Endothelial cell of umbilical vein (primary cell): Measurements from ENCODE around the gene JMJD7. TPM values are rescaled to one million over a fixed set of nuclear protein-coding genes. Genes with fewer than 3 reads are reported as not detected.

Experiments
- Bru-seq: library from RNA; stranded (reverse); fragments of 400-500 nt; gene quantifications from one replicate; lab custom pipeline; 2021; lab: Mats Ljungman, UMichigan
- BruChase-seq, 2 experiments: library from RNA; stranded (reverse); fragments of 400-500 nt; gene quantifications; one replicate each; lab custom pipeline; 2021; lab: Mats Ljungman, UMichigan
- BruUV-seq: library from RNA; stranded (reverse); fragments of 400-500 nt; replicated peaks from 2 replicates; lab custom pipeline; 2021; lab: Mats Ljungman, UMichigan
- CTCF ChIA-PET: fragments of 300-600, 350-600 bp; sonication (Branson Sonifier 250); formaldehyde crosslinking; loops from one replicate; lab custom pipeline; 2021; ENCODE audit warnings: antibody characterized with exemption, inconsistent platforms; lab: Charles Lee
- POLR2A ChIA-PET: fragments of 300-600, 350-600 bp; sonication (Branson Sonifier 250); formaldehyde crosslinking; loops from one replicate; lab custom pipeline; 2021; ENCODE audit warnings: antibody characterized with exemption, inconsistent platforms; lab: Charles Lee
- DNase-seq: peaks from one replicate; pipeline ENCODE4 v3.0.0-alpha.2; 2011; ENCODE audit warnings: low read depth, low spot score
- FAIRE-seq: peaks from 2 replicates; lab custom pipeline; 2011; peaks lifted over from hg19 to GRCh38; lab: Jason Lieb, UNC
- H2AFZ ChIP-seq: 2 replicates; pipeline ENCODE4 v1.6.0; 2012; ENCODE audit warnings: low read depth, low read length, control low read depth, inconsistent platforms
- H3K27ac ChIP-seq: 2 replicates; pipeline ENCODE4 v1.5.1; 2011; ENCODE audit warnings: low read depth, mild to moderate bottlenecking, control low read depth, low read length, moderate library complexity; ENCODE audit not compliant: insufficient read depth
- H3K27me3 ChIP-seq, 2 experiments: 2 replicates each; pipeline versions ENCODE4 v1.6.0 to v1.6.1; 2011; ENCODE audit warnings: low read length in 2 of 2, mixed read lengths in 1 of 2; ENCODE audit not compliant: control insufficient read depth in 2 of 2, insufficient read depth in 2 of 2
- H3K36me3 ChIP-seq, 2 experiments: 2 replicates in 1 of 2; 3 replicates in 1 of 2; pipeline ENCODE4 v1.5.1; 2011; ENCODE audit warnings: low read length in 2 of 2, mild to moderate bottlenecking in 1 of 2, moderate library complexity in 1 of 2; ENCODE audit not compliant: control insufficient read depth in 2 of 2, insufficient read depth in 2 of 2; ENCODE audit errors: extremely low read depth in 1 of 2
- H3K4me1 ChIP-seq: 3 replicates; pipeline ENCODE4 v1.5.1; 2011; ENCODE audit warnings: mild to moderate bottlenecking, low read length; ENCODE audit not compliant: control insufficient read depth, insufficient read depth; ENCODE audit errors: extremely low read depth
- H3K4me2 ChIP-seq: 2 replicates; pipeline ENCODE4 v1.6.1; 2011; ENCODE audit warnings: low read length, control low read depth, mixed read lengths; ENCODE audit not compliant: insufficient read depth
- H3K4me3 ChIP-seq, 3 experiments: fragments of 200-600 bp in 1 of 3; sonication (generic), shearing (Covaris generic) in 1 of 3; replicated peaks in 1 of 3; 2 replicates each; pipeline ENCODE4 v1.5.1; 2011 to 2016; ENCODE audit warnings: control low read depth in 3 of 3, low read length in 3 of 3, mild to moderate bottlenecking in 2 of 3, inconsistent platforms in 1 of 3, low read depth in 1 of 3, moderate library complexity in 1 of 3; ENCODE audit not compliant: insufficient read depth in 1 of 3
- H3K79me2 ChIP-seq: 2 replicates; pipeline ENCODE4 v1.6.0; 2012; ENCODE audit warnings: low read length, inconsistent platforms; ENCODE audit not compliant: control insufficient read depth, insufficient read depth
- H3K9ac ChIP-seq: replicated peaks from 2 replicates; pipeline ENCODE3; 2011; ENCODE audit warnings: low read length, control low read depth; ENCODE audit not compliant: insufficient read depth; ENCODE audit errors: extremely low read depth
- H3K9me1 ChIP-seq: replicated peaks from 3 replicates; pipeline ENCODE4 v1.6.0; 2011; ENCODE audit warnings: mild to moderate bottlenecking, low read length; ENCODE audit not compliant: control insufficient read depth, insufficient read depth; ENCODE audit errors: extremely low read depth
- H3K9me3 ChIP-seq: replicated peaks from 2 replicates; pipeline ENCODE4 v1.5.1; 2012; ENCODE audit warnings: low read length, inconsistent platforms; ENCODE audit not compliant: control insufficient read depth, insufficient read depth
- H4K20me1 ChIP-seq: replicated peaks from 2 replicates; pipeline ENCODE3; 2011; ENCODE audit warnings: mild to moderate bottlenecking, low read length; ENCODE audit not compliant: control insufficient read depth, insufficient read depth; ENCODE audit errors: extremely low read depth
- CTCF ChIP-seq, 2 donors: IDR thresholded peaks; 1 replicate in 1 of 2; 2 replicates in 1 of 2; pipeline ENCODE4 v1.5.1; 2011; ENCODE audit warnings: low read length in 2 of 2, mild to moderate bottlenecking in 2 of 2, moderate library complexity in 2 of 2, control low read depth in 1 of 2, inconsistent platforms in 1 of 2, low read depth in 1 of 2; ENCODE audit not compliant: insufficient read depth in 1 of 2; ENCODE audit errors: extremely low read depth in 1 of 2
- EZH2 ChIP-seq: IDR thresholded peaks from 2 replicates; pipeline ENCODE4 v1.6.1; 2012; ENCODE audit warnings: borderline replicate concordance, low read depth, mild to moderate bottlenecking, moderate library complexity, low read length, inconsistent platforms; ENCODE audit not compliant: severe bottlenecking
- FOS ChIP-seq: IDR thresholded peaks from 2 replicates; pipeline ENCODE4 v1.6.1; 2011; ENCODE audit warnings: mild to moderate bottlenecking, low read length, moderate library complexity, borderline replicate concordance; ENCODE audit not compliant: insufficient read depth
- GATA2 ChIP-seq: IDR thresholded peaks from 2 replicates; pipeline ENCODE4 v1.7.0; 2011; ENCODE audit warnings: low read depth, mild to moderate bottlenecking, moderate library complexity, mixed read lengths, low read length; ENCODE audit not compliant: insufficient read length, insufficient read depth
- JUN ChIP-seq: IDR thresholded peaks from 2 replicates; pipeline ENCODE4 v1.6.1; 2011; ENCODE audit warnings: borderline replicate concordance, low read depth; ENCODE audit not compliant: insufficient read length, insufficient read depth
- MAX ChIP-seq: IDR thresholded peaks from 2 replicates; pipeline ENCODE4 v1.6.1; 2011; ENCODE audit not compliant: insufficient read depth, insufficient read length
- MYC ChIP-seq: IDR thresholded peaks from one replicate; pipeline ENCODE4 v1.6.1; 2011; ENCODE audit warnings: mild to moderate bottlenecking, low read depth, low read length
- POLR2A ChIP-seq: IDR thresholded peaks from 2 replicates; pipeline ENCODE4 v1.6.1; 2012; ENCODE audit warnings: low read depth, mild to moderate bottlenecking, control low read depth, low read length
- POLR2AphosphoS5 ChIP-seq: IDR thresholded peaks from 2 replicates; pipeline ENCODE4 v1.6.1; 2012; ENCODE audit warnings: low read depth, mild to moderate bottlenecking, control low read depth, low read length, moderate library complexity; ENCODE audit not compliant: insufficient read depth
- dilution Hi-C: fragments of 300-500 bp; cut with MboI; formaldehyde crosslinking; loops from one replicate; pipeline ENCODE4 v1.15.0; 2019; ENCODE audit warnings: low sequenced_read_pairs; ENCODE audit not compliant: extremely low pct_ligation_motif_present
- intact Hi-C: fragments of 100-400 bp; cut with micrococcal nuclease; formaldehyde crosslinking; loops from one replicate; pipeline ENCODE4 v1.10.0; 2022
- long read RNA-seq: library from polyadenylated mRNA; stranded (forward); transcript quantifications from one replicate; pipeline ENCODE4 v2.0.0, GENCODE V29; 2021
- polyA minus RNA-seq, 3 experiments: library from RNA; depleted of rRNA, polyadenylated mRNA; stranded (reverse); fragments of >200 nt; gene quantifications; 1 replicate in 1 of 3; 2 replicates in 2 of 3; pipeline ENCODE4 v1.2.3, GENCODE V29; 2011
- polyA plus RNA-seq, 4 experiments: library from polyadenylated mRNA; depleted of rRNA in 3 of 4; stranded (reverse) in 3 of 4; unstranded in 1 of 4; fragments of >200 nt; gene quantifications; 2 replicates each; pipeline versions ENCODE4 v1.2.1 to v1.2.3, GENCODE V29; 2011 to 2012; ENCODE audit warnings: missing spikeins in 1 of 4
- total RNA-seq: library from RNA; stranded (reverse); gene quantifications from 2 replicates; pipeline ENCODE4 v1.2.3, GENCODE V29; 2021

Gene JMJD7
- total RNA-seq (11.4 and 15.0 TPM in 2 replicates), polyA plus RNA-seq (7.3 and 7.8 TPM in 2 replicates), polyA minus RNA-seq (1.8 and 3.4 TPM in 2 replicates), Bru-seq, nascent RNA (percentile 44 among the genes with signal in this experiment), BruChase-seq, experiment 1, labeled RNA remaining after a 6-hour chase (percentile 64 among the genes with signal in this experiment), BruChase-seq, experiment 2, labeled RNA remaining after a 2-hour chase (percentile 47 among the genes with signal in this experiment)
- 4.2 and 5.8 TPM in 2 replicates for polyA plus RNA-seq (2011; cell fraction: cytosol; rRNA removed)
- 6.5 and 9.4 TPM in 2 replicates for polyA plus RNA-seq (2011; cell fraction: nucleus; rRNA removed)
- 2.4 and 3.3 TPM in 2 replicates for polyA plus RNA-seq (2012)
- polyA minus RNA-seq (2011; cell fraction: cytosol; rRNA and poly(A)+ RNA removed): 2.8 TPM
- 1.5 TPM in 1 of 2 replicates, not detected in the other for polyA minus RNA-seq (2011; cell fraction: nucleus; rRNA and poly(A)+ RNA removed)
- long read RNA-seq, transcript JMJD7-201 (8 exons, 1,416 nt): major isoform, 6 of 7 reads
- long read RNA-seq, partial matches to known transcripts: 0 of 7 reads
- long read RNA-seq, other reads (novel, unspliced or antisense): 1 of 7 reads

- intact Hi-C loops: loop anchor here (1.0 to 5.0 kb wide), 2 partner anchors 54 to 64 kb away; partner anchors contain the start of genes MAPKBP1 and SPTBN5
- BruUV-seq: TSS peak; percentile 12
These were observed at the start of gene JMJD7 for GRCh38 chr15:41827880-41828806. JMJD7 (plus strand) TSS chr15:41828092; CDS start chr15:41828125, 33 bp downstream.

More at GRCh38 chr15:41827880-41828806, at the start of gene JMJD7:
- Histone ChIP-seq H3K4me3 (peak within 1 kb of the TSS; percentile 41 to 87 (median 73)), H3K9me3 (no peaks in the 10 kb centered on the region), H3K4me1 (peaks cover 10% of the 10 kb centered on the region), H3K27ac (no peak within 1 kb of the TSS), H4K20me1 (no peaks in the 10 kb centered on the region), H3K27me3 (no peaks in the 10 kb centered on the region), H3K9ac (peak within 1 kb of the TSS; percentile 77), H3K36me3 (peaks cover 0 to 16% of the 10 kb centered on the region in 2 experiments), H3K4me2 (peak within 1 kb of the TSS; percentile 70), H3K9me1 (no peaks in the 10 kb centered on the region), H3K79me2 (no peaks in the 10 kb centered on the region), H2AFZ (peak within 1 kb of the TSS; percentile 1)
- dilution Hi-C loops: no loop called here
- ChIA-PET CTCF (interaction anchor here (0.7 to 1.2 kb wide), 3 partner anchors 15 to 77 kb away, joined by 3 to 4 read pairs (median 3); no protein-coding TSS in a partner anchor), POLR2A (no interaction called here)
- peak; percentile 87 for FAIRE-seq
- no peak for TF ChIP-seq CTCF (IDR thresholded peaks at IDR 0.05; ENCODE audit: extremely low read depth in 1 of 2, insufficient read depth in 1 of 2, low read depth in 1 of 2, low read length in 2 of 2)
- peak; percentile 69 for TF ChIP-seq POLR2A
- TF ChIP-seq MAX: no peak
- peak; percentile 86 for TF ChIP-seq POLR2AphosphoS5
- TF ChIP-seq JUN: no peak
- no peak for TF ChIP-seq MYC
- TF ChIP-seq GATA2: no peak
- TF ChIP-seq EZH2: no peak
- no peak for TF ChIP-seq FOS
- DNase-seq: peak; percentile 88
